ENCODE results near the gene UMOD. TPM values are rescaled to one million over a fixed set of nuclear protein-coding genes. Genes with fewer than 3 reads are reported as not detected.

The UMOD gene
- total and polyA plus RNA-seq, 9 of the 15 experiments (the other 6 are each of a cell fraction or from before 2014, with no cell fraction given): not detected

DNA sequence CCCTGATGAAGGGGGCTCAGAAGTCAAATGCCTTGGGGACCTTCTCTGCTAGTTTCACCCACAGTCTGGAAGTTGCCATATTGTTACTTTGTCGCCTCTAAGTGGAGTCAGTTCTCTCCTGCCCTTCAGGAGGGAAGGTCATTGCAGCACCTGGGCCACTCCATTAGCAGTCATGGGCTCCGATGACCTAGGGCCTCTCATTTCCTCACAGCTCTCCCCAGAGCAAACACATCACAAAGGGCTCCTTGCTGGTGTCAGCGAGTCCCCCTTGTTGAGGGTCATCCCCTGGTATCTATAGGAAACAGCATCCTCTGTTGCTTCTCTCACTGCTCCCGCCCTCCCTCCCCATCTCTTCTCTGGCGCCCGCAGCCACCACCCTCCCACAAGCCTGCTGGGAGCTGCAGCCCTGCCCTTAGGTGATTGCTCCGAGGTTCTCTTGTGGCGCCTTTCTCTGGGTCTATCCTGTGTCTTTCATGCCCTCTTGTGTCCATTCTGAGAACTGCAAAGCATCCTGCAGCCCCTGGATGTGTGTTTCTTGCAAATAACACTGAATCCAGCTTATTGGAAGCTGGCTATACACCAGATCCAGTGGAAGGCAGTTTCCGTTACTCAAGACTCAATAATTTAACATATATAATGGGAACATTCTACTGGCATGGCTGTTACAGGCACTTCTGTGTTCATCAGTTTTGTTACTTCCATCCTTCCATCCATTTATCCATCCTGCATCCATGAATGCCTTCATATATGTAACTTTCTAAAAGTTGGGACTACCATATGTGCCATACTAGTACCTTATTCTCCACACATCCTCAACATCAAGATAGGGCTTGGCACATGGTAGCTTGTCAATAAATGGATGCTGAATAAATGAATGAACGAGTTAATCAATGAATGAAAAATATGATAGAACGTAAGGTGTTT is 30.9 kb upstream of the UMOD start (continued):
- TF ChIP-seq REST (IDR thresholded peaks at IDR 0.05; ENCODE audit: borderline replicate concordance) (peak; percentile 65; the same call in 1 of the 2 replicates), REST (CRISPR knock-in tag; IDR thresholded peaks at IDR 0.05; ENCODE audit: low read depth) (no peak), E2F5 (CRISPR knock-in tag; IDR thresholded peaks at IDR 0.05) (no peak), MAZ (CRISPR knock-in tag; conservative IDR thresholded peaks at IDR 0.05 in 1 of 2, IDR thresholded peaks at IDR 0.05 in 1 of 2) (0 out of 4 replicates have a peak, but pooled peaks of 1 of the 2 experiments have one; percentile 16), STAG1 (CRISPR knock-in tag; IDR thresholded peaks at IDR 0.05; ENCODE audit: borderline replicate concordance) (peak; percentile 23; the same call in 1 of the 2 replicates), SMC3 (conservative IDR thresholded peaks at IDR 0.05; ENCODE audit: insufficient read depth, low read depth, low read length) (peak; percentile 79), JUND (IDR thresholded peaks at IDR 0.05; ENCODE audit: borderline replicate concordance, low read depth, low read length) (peak; percentile 20; the same call in 1 of the 2 replicates), JUND (tag; IDR thresholded peaks at IDR 0.05; ENCODE audit: borderline replicate concordance, low read depth, low read length) (no peak), HCFC1 (IDR thresholded peaks at IDR 0.05; ENCODE audit: low read depth, low read length) (no peak), HOMEZ (CRISPR knock-in tag; IDR thresholded peaks at IDR 0.05) (no peak), NFE2 (IDR thresholded peaks at IDR 0.05; ENCODE audit: low read depth) (no peak), CTBP1 (IDR thresholded peaks at IDR 0.05; ENCODE audit: borderline replicate concordance) (peak; percentile 31; the same call in 1 of the 2 replicates), DEAF1 (CRISPR knock-in tag; IDR thresholded peaks at IDR 0.05) (peak; percentile 52), ZNF551 (CRISPR knock-in tag; IDR thresholded peaks at IDR 0.05) (no peak)
